H1 (cell line): ENCODE measurements around the gene RBP3. TPM values are rescaled to one million over a fixed set of nuclear protein-coding genes. Genes with fewer than 3 reads are reported as not detected.

Experiments
- CHD7 ChIP-seq: fragments of 300-600 bp; sonication (generic); IDR thresholded peaks from 2 replicates; pipeline ENCODE4 v1.7.1; 2012; ENCODE audit warnings: low read length, moderate library complexity, mild to moderate bottlenecking, inconsistent platforms; ENCODE audit not compliant: insufficient replicate concordance
- SP2 ChIP-seq: IDR thresholded peaks from 2 replicates; pipeline ENCODE4 v1.6.1; 2012; ENCODE audit warnings: mild to moderate bottlenecking, low read length, inconsistent platforms
- polyA plus RNA-seq, 7 experiments: library from polyadenylated mRNA; depleted of rRNA in 3 of 7; stranded (reverse) in 5 of 7; unstranded in 2 of 7; fragments of >200 nt in 5 of 7; fragments of 200-250 nt in 2 of 7; gene quantifications; 1 replicate in 5 of 7; 2 replicates in 1 of 7; 4 replicates in 1 of 7; pipeline versions ENCODE4 v1.2.1 to v1.2.3, GENCODE V29; 2011 to 2013; ENCODE audit warnings: missing spikeins in 2 of 7, mixed read lengths in 2 of 7
- total RNA-seq: library from RNA; stranded (reverse); fragmentation: NEBNext Ultra II Directional; extraction: Animal tissue kit (Norgen Biotek cat#: 25700); gene quantifications from 2 replicates; pipeline ENCODE4 v1.2.1, GENCODE V29; 2021

The RBP3 gene
- total and polyA plus RNA-seq, 2 of the 8 experiments (the other 6 are each of a cell fraction or from before 2014, with no cell fraction given) = not detected

GRCh38 chr10:47396311-47396717 is 48.2 kb downstream of the RBP3 start (continued):
- TF ChIP-seq SP2 (no peak), CHD7 (no peak)
